H1 (cell line): Measurements from ENCODE around the gene CHMP4A. TPM values are rescaled to one million over a fixed set of nuclear protein-coding genes. Genes with fewer than 3 reads are reported as not detected.
"Not testable (repeated sequence)": the region's sequence is repeated elsewhere in the genome, so short reads cannot be mapped to it uniquely, and the experiment has no call there.

Experiments used
- CTCF ChIA-PET: fragments of 300-600 bp; sonication (Branson Sonifier 250); formaldehyde crosslinking; loops from one replicate; lab custom pipeline; 2021; ENCODE audit not compliant: partially characterized antibody; lab: Charles Lee
- POLR2A ChIA-PET: fragments of 300-600 bp; sonication (Branson Sonifier 250); formaldehyde crosslinking; loops from one replicate; lab custom pipeline; 2021; ENCODE audit warnings: inconsistent platforms; ENCODE audit not compliant: partially characterized antibody; lab: Charles Lee
- DNase-seq, 2 experiments: peaks; one replicate each; pipeline versions ENCODE4 v3.0.0 to v3.0.0-alpha.2; 2010 to 2022; ENCODE audit warnings: low spot score in 2 of 2, low read depth in 1 of 2, mixed read lengths in 1 of 2
- FAIRE-seq: peaks from 2 replicates; lab custom pipeline; 2011; peaks lifted over from hg19 to GRCh38; lab: Jason Lieb, UNC
- H2AFZ ChIP-seq: 2 replicates; pipeline ENCODE4 v1.8.1; 2012; ENCODE audit warnings: low read length, inconsistent platforms
- H2AK5ac ChIP-seq: 2 replicates; pipeline ENCODE4 v1.6.1; 2013; ENCODE audit warnings: low read depth, low read length
- H2BK120ac ChIP-seq: replicated peaks from 2 replicates; pipeline ENCODE3; 2013; ENCODE audit warnings: low read depth, low read length, inconsistent platforms
- H2BK12ac ChIP-seq: 2 replicates; pipeline ENCODE4 v1.6.1; 2013; ENCODE audit warnings: low read depth, low read length
- H2BK15ac ChIP-seq: 2 replicates; pipeline ENCODE4 v1.6.1; 2013; ENCODE audit warnings: low read length
- H2BK20ac ChIP-seq: 2 replicates; pipeline ENCODE4 v1.6.1; 2013; ENCODE audit warnings: low read length
- H2BK5ac ChIP-seq: 2 replicates; pipeline ENCODE4 v1.6.1; 2013; ENCODE audit warnings: low read depth, low read length
- H3K14ac ChIP-seq: 2 replicates; pipeline ENCODE4 v1.6.1; 2013; ENCODE audit warnings: inconsistent platforms; ENCODE audit not compliant: insufficient read length
- H3K18ac ChIP-seq: 2 replicates; pipeline ENCODE4 v1.6.1; 2013; ENCODE audit warnings: low read length; ENCODE audit errors: extremely low read depth
- H3K23ac ChIP-seq: 2 replicates; pipeline ENCODE4 v1.6.1; 2013; ENCODE audit warnings: inconsistent platforms; ENCODE audit not compliant: insufficient read length
- H3K23me2 ChIP-seq: 2 replicates; pipeline ENCODE4 v1.6.1; 2013; ENCODE audit warnings: low read depth, low read length
- H3K27ac ChIP-seq: 2 replicates; pipeline ENCODE4 v1.6.1; 2011; ENCODE audit warnings: low read depth, low read length, inconsistent platforms
- H3K27me3 ChIP-seq, 4 experiments: replicated peaks in 1 of 4; 1 replicate in 1 of 4; 2 replicates in 3 of 4; pipeline versions ENCODE4 v1.6.1 to v1.8.1; 2011 to 2013; ENCODE audit warnings: low read length in 3 of 4, mild to moderate bottlenecking in 3 of 4, inconsistent platforms in 2 of 4, mixed read lengths in 2 of 4, moderate library complexity in 1 of 4; ENCODE audit not compliant: control insufficient read depth in 3 of 4, insufficient read depth in 3 of 4; ENCODE audit errors: extremely low read depth in 1 of 4
- H3K36me3 ChIP-seq, 4 experiments: 2 replicates each; pipeline versions ENCODE4 v1.6.1 to v1.8.1; 2011 to 2013; ENCODE audit warnings: mild to moderate bottlenecking in 4 of 4, low read length in 3 of 4, moderate library complexity in 2 of 4, control low read depth in 1 of 4, inconsistent platforms in 1 of 4; ENCODE audit not compliant: insufficient read depth in 4 of 4, control insufficient read depth in 2 of 4
- H3K4ac ChIP-seq: replicated peaks from 2 replicates; pipeline ENCODE3; 2013; ENCODE audit warnings: low read length, low read depth, mixed read lengths, inconsistent platforms; ENCODE audit not compliant: insufficient read length
- H3K4me1 ChIP-seq, 4 experiments: replicated peaks in 1 of 4; 1 replicate in 1 of 4; 2 replicates in 3 of 4; pipeline versions ENCODE4 v1.6.1 to v1.8.1; 2011 to 2013; ENCODE audit warnings: low read length in 3 of 4, inconsistent platforms in 2 of 4, mixed read lengths in 1 of 4; ENCODE audit not compliant: insufficient read depth in 4 of 4, control insufficient read depth in 3 of 4
- H3K4me2 ChIP-seq, 2 experiments: 2 replicates each; pipeline versions ENCODE4 v1.6.1 to v1.8.1; 2011 to 2013; ENCODE audit warnings: low read depth in 2 of 2, low read length in 2 of 2, control low read depth in 1 of 2, inconsistent platforms in 1 of 2, mild to moderate bottlenecking in 1 of 2; ENCODE audit not compliant: insufficient read depth in 1 of 2
- H3K4me3 ChIP-seq, 4 experiments: fragments of 200-600, 300-600 bp in 1 of 4; sonication (generic), shearing (Covaris generic), sonication (Bioruptor Twin) in 1 of 4; 2 replicates each; pipeline versions ENCODE4 v1.5.1 to v1.8.1; 2011 to 2016; ENCODE audit warnings: low read length in 4 of 4, low read depth in 3 of 4, control low read depth in 2 of 4, inconsistent platforms in 2 of 4, mild to moderate bottlenecking in 2 of 4, mixed read lengths in 1 of 4, moderate library complexity in 1 of 4; ENCODE audit not compliant: insufficient read depth in 2 of 4; ENCODE audit errors: extremely low read depth in 1 of 4
- H3K56ac ChIP-seq: replicated peaks from 2 replicates; pipeline ENCODE3; 2013; ENCODE audit warnings: low read depth, mild to moderate bottlenecking, mixed read lengths, low read length, inconsistent platforms; ENCODE audit not compliant: insufficient read length
- H3K79me1 ChIP-seq: 2 replicates; pipeline ENCODE4 v1.6.1; 2013; ENCODE audit warnings: low read depth, low read length, control low read depth
- H3K79me2 ChIP-seq, 2 experiments: 2 replicates each; pipeline versions ENCODE4 v1.6.1 to v1.8.1; 2012 to 2013; ENCODE audit warnings: low read length in 2 of 2, mild to moderate bottlenecking in 2 of 2, inconsistent platforms in 1 of 2; ENCODE audit not compliant: insufficient read depth in 2 of 2, control insufficient read depth in 1 of 2
- H3K9ac ChIP-seq, 4 experiments: replicated peaks in 1 of 4; 1 replicate in 1 of 4; 2 replicates in 3 of 4; pipeline versions ENCODE4 v1.6.1 to v1.8.1; 2011 to 2013; ENCODE audit warnings: low read depth in 3 of 4, low read length in 3 of 4, control low read depth in 2 of 4, mild to moderate bottlenecking in 2 of 4, moderate library complexity in 2 of 4, inconsistent platforms in 1 of 4; ENCODE audit errors: extremely low read depth in 1 of 4
- H3K9me3 ChIP-seq, 2 experiments: 2 replicates each; pipeline versions ENCODE4 v1.6.1 to v1.8.1; 2012 to 2013; ENCODE audit warnings: mild to moderate bottlenecking in 2 of 2, moderate library complexity in 2 of 2, control low read depth in 1 of 2, inconsistent platforms in 1 of 2, low read depth in 1 of 2, low read length in 1 of 2, mixed read lengths in 1 of 2; ENCODE audit not compliant: insufficient read depth in 2 of 2
- H4K20me1 ChIP-seq, 2 experiments: replicated peaks in 1 of 2; 2 replicates each; pipeline versions ENCODE3 to v1.8.1; 2011 to 2013; ENCODE audit warnings: inconsistent platforms in 2 of 2, low read length in 2 of 2, mild to moderate bottlenecking in 1 of 2; ENCODE audit not compliant: insufficient read depth in 2 of 2, control insufficient read depth in 1 of 2
- H4K5ac ChIP-seq: 2 replicates; pipeline ENCODE4 v1.6.1; 2013; ENCODE audit warnings: low read length, low read depth, mixed read lengths, inconsistent platforms; ENCODE audit not compliant: insufficient read length
- H4K8ac ChIP-seq: 2 replicates; pipeline ENCODE4 v1.8.0; 2013; ENCODE audit warnings: mild to moderate bottlenecking, moderate library complexity, low read length, inconsistent platforms; ENCODE audit not compliant: insufficient read depth; ENCODE audit errors: extremely low read depth
- H4K91ac ChIP-seq: replicated peaks from 2 replicates; pipeline ENCODE3; 2013; ENCODE audit warnings: low read length, mixed read lengths, inconsistent platforms; ENCODE audit not compliant: insufficient read length
- CHD2 ChIP-seq: IDR thresholded peaks from 2 replicates; pipeline ENCODE4 v1.6.1; 2012; ENCODE audit warnings: low read length, improper control_type of control experiment
- NANOG ChIP-seq: IDR thresholded peaks from 2 replicates; pipeline ENCODE4 v1.6.1; 2011; ENCODE audit warnings: low read length, low read depth, mild to moderate bottlenecking, inconsistent platforms; ENCODE audit not compliant: insufficient read depth, poor library complexity, severe bottlenecking
- SIRT6 ChIP-seq: IDR thresholded peaks from one replicate; pipeline ENCODE4 v1.7.1; 2012; ENCODE audit warnings: low read length, inconsistent platforms
- USF2 ChIP-seq: IDR thresholded peaks from 2 replicates; pipeline ENCODE4 v1.6.1; 2011; ENCODE audit warnings: low read length, improper control_type of control experiment
- WGBS, 2 experiments: shearing (Covaris generic) in 1 of 2; methylation state at CpG; one replicate each; pipeline versions ENCODE4 v1.1.6 to v1.1.7; 2013 to 2015; ENCODE audit warnings: low lambda C conversion rate in 2 of 2, mixed read lengths in 2 of 2, inconsistent platforms in 1 of 2, low coverage in 1 of 2, missing lambda C conversion rate in 1 of 2; ENCODE audit not compliant: insufficient replicate concordance in 2 of 2, insufficient coverage in 1 of 2, insufficient read length in 1 of 2; ENCODE audit errors: extremely low coverage in 1 of 2, missing lambda C conversion rate in 1 of 2; 5-methylcytosine and 5-hydroxymethylcytosine counted together
- polyA plus RNA-seq, 7 experiments: library from polyadenylated mRNA; depleted of rRNA in 3 of 7; stranded (reverse) in 5 of 7; unstranded in 2 of 7; fragments of >200 nt in 5 of 7; fragments of 200-250 nt in 2 of 7; gene quantifications; 1 replicate in 5 of 7; 2 replicates in 1 of 7; 4 replicates in 1 of 7; pipeline versions ENCODE4 v1.2.1 to v1.2.3, GENCODE V29; 2011 to 2013; ENCODE audit warnings: missing spikeins in 2 of 7, mixed read lengths in 2 of 7
- total RNA-seq: library from RNA; stranded (reverse); fragmentation: NEBNext Ultra II Directional; extraction: Animal tissue kit (Norgen Biotek cat#: 25700); gene quantifications from 2 replicates; pipeline ENCODE4 v1.2.1, GENCODE V29; 2021
- TF ChIP-seq, protein P1 (sequence below), 3 experiments: IDR thresholded peaks; 1 replicate in 2 of 3; 2 replicates in 1 of 3; pipeline versions ENCODE4 v1.5.1 to v1.6.1; 2011; ENCODE audit warnings: low read length in 3 of 3, mild to moderate bottlenecking in 3 of 3, inconsistent platforms in 2 of 3, low read depth in 1 of 3, moderate library complexity in 1 of 3; ENCODE audit not compliant: insufficient read depth in 1 of 3; ENCODE audit errors: control extremely low read depth in 1 of 3

CHMP4A gene
- total and polyA plus RNA-seq, 2 of the 8 experiments (the other 6 are each of a cell fraction or from before 2014, with no cell fraction given), result 32.9 to 37.6 TPM

DNA sequence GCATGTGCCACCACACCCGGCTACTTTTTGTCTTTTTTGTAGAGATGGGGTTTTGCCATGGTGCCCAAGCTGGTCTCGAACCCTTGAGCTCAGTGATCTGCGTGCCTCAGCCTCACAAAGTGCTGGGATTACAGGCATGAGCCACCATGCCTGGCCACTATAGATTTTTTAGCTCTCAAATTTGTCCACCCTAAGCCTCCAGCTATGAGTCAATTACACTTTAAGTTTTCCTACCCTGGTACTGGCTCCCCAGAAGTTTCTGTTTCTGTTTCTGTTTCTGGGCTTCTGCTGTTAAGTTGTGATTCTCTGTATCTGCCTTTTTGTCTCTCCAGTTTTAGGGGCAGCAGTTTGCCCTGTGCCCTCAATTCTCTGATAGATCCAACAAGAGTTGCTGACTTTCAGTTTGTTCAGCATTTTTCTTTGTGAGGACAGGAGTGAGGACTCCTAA is 33.5 kb upstream of the CHMP4A start (continued):
- TF ChIP-seq USF2 (no peak), NANOG (no peak), SIRT6 (no peak), CHD2 (no peak)
- TF ChIP-seq, protein P1, sequence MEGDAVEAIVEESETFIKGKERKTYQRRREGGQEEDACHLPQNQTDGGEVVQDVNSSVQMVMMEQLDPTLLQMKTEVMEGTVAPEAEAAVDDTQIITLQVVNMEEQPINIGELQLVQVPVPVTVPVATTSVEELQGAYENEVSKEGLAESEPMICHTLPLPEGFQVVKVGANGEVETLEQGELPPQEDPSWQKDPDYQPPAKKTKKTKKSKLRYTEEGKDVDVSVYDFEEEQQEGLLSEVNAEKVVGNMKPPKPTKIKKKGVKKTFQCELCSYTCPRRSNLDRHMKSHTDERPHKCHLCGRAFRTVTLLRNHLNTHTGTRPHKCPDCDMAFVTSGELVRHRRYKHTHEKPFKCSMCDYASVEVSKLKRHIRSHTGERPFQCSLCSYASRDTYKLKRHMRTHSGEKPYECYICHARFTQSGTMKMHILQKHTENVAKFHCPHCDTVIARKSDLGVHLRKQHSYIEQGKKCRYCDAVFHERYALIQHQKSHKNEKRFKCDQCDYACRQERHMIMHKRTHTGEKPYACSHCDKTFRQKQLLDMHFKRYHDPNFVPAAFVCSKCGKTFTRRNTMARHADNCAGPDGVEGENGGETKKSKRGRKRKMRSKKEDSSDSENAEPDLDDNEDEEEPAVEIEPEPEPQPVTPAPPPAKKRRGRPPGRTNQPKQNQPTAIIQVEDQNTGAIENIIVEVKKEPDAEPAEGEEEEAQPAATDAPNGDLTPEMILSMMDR (IDR thresholded peaks at IDR 0.05; ENCODE audit: control extremely low read depth in 1 of 3, insufficient read depth in 1 of 3, low read depth in 1 of 3, low read length in 3 of 3), result no peak

DNA sequence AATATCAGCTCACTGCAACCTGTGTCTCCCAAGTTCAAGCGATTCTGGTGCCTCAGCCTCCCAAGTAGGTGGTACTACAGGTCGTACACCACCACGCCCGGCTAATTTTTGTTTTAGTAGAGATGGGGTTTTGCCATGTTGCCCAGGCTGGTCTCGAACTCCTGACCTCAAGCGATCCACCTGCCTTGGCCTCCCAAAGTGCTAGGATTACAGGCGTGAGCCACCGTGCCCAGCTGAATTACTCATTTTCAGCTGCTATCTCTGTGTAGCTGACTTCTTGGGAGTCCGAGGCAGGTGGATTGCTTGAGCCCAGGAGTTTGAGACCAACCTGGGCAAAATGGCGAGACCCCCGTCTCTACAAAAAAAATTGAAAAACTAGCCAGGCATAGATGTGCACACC is 32.1 kb upstream of the CHMP4A start:
- H2AK5ac ChIP-seq, H2AFZ ChIP-seq, FAIRE-seq, H3K4me2 ChIP-seq, H2BK5ac ChIP-seq, H4K5ac ChIP-seq, H3K79me2 ChIP-seq, H3K23me2 ChIP-seq, H4K20me1 ChIP-seq, H4K8ac ChIP-seq, H3K23ac ChIP-seq, H3K14ac ChIP-seq, DNase-seq, H3K4me1 ChIP-seq, H4K91ac ChIP-seq, H3K4ac ChIP-seq, H3K56ac ChIP-seq, H3K9ac ChIP-seq, H2BK12ac ChIP-seq, H2BK15ac ChIP-seq, H2BK20ac ChIP-seq, H3K27me3 ChIP-seq, H3K4me3 ChIP-seq, H3K18ac ChIP-seq, H3K9me3 ChIP-seq, H3K79me1 ChIP-seq, H2BK120ac ChIP-seq, H3K27ac ChIP-seq, H3K36me3 ChIP-seq: not testable (repeated sequence)
- WGBS, 2 experiments, result 78% methylated on average over 11 of the region's 11 CpGs; no CpG with 5 or more reads in 1 of the 2 experiments
- CTCF ChIA-PET, result interaction anchor here (1.1 to 9.4 kb wide), 6 partner anchors 17 to 187 kb away, joined by 3 to 163 read pairs (median 6); partner anchors contain the start of genes CIDEB, DHRS1, NOP9 and RABGGTA
- POLR2A ChIA-PET, result interaction anchor here (1.2 to 2.8 kb wide), 6 partner anchors 8 to 53 kb away, joined by 3 to 20 read pairs (median 4); partner anchors contain the start of genes DHRS1 and NOP9
